ENCODE results near the gene ZNF385C.

DNA sequence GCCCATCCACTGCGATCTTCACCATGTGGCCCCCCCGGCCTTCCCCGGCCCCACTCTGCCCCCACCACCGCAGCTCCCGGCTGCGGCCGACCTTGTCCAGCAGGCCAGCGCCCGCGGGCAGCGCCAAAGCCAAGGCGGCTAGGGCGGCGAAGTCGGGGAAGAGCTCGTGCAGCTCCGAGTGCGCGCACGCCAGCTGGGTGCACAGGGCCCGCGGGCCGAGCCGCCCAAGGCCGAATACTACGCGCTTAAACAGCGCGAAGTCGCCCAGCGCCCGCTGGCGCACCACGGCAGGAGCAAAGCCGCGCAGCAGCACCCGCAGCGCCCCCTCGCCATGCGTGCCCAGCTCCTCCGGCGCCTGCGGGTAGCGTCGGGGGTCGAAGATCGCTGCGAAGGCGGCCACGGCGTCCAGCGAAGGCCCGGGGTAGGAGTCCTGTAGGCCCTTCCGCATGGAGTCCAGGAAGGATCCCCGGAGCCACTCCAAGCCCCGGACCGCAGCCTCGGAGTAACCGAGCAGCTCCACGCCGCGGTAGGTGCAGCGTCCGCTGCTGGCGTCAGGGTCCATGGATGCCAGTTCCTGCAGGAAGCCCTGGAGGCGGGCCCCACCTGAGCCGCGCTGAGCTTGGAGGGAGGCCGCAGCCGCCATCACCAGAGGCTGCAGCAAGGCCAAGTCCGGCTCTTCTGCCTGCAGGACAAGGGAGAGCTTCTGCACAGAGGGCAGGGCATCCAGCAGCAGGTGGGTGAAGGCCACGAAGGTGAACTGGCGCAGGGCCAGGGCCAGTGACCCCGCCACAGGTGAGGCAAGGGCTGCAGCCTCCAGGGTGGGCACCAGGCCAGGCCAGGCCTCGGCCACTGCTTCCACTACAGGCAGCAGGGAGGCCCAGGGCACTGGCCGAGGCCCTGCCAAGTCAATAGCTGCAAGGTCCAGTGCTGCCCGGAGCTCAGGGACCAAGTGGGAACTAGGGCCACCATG lies 58.2 kb downstream of the ZNF385C start:
- TF ChIP-seq POLR2AphosphoS5 (IDR thresholded peaks at IDR 0.05; ENCODE audit: low read depth, low read length): no peak
- no peak for TF ChIP-seq SIN3A (IDR thresholded peaks at IDR 0.05; ENCODE audit: low read depth)
- TF ChIP-seq ZBTB33 (IDR thresholded peaks at IDR 0.05; ENCODE audit: extremely low read depth, insufficient replicate concordance, low read length): no peak
- no peak for TF ChIP-seq RAD21 (IDR thresholded peaks at IDR 0.05; ENCODE audit: low read depth)
- TF ChIP-seq, protein P1, sequence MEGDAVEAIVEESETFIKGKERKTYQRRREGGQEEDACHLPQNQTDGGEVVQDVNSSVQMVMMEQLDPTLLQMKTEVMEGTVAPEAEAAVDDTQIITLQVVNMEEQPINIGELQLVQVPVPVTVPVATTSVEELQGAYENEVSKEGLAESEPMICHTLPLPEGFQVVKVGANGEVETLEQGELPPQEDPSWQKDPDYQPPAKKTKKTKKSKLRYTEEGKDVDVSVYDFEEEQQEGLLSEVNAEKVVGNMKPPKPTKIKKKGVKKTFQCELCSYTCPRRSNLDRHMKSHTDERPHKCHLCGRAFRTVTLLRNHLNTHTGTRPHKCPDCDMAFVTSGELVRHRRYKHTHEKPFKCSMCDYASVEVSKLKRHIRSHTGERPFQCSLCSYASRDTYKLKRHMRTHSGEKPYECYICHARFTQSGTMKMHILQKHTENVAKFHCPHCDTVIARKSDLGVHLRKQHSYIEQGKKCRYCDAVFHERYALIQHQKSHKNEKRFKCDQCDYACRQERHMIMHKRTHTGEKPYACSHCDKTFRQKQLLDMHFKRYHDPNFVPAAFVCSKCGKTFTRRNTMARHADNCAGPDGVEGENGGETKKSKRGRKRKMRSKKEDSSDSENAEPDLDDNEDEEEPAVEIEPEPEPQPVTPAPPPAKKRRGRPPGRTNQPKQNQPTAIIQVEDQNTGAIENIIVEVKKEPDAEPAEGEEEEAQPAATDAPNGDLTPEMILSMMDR (IDR thresholded peaks at IDR 0.05 in 2 of 3, conservative IDR thresholded peaks at IDR 0.05 in 1 of 3; ENCODE audit: borderline replicate concordance in 1 of 3, insufficient read depth in 1 of 3, low read depth in 2 of 3, low read length in 2 of 3): no peak
